Neural cell (in vitro differentiated cells): Measurements from ENCODE around the gene SMCO2. TPM values are rescaled to one million over a fixed set of nuclear protein-coding genes. Genes with fewer than 3 reads are reported as not detected.

Experiments used
- H2AFZ ChIP-seq: fragments of 200-600, 300-800 bp; sonication (generic), shearing (Covaris generic); 2 replicates; pipeline ENCODE4 v1.6.0; 2014; ENCODE audit warnings: low read depth, mild to moderate bottlenecking, antibody characterized with exemption, low read length, moderate library complexity
- H3F3A ChIP-seq: fragments of 200-600 bp; shearing (Covaris generic); 2 replicates; pipeline ENCODE4 v1.6.1; 2016; ENCODE audit warnings: mild to moderate bottlenecking, moderate library complexity, mixed read lengths, antibody characterized with exemption, low read length; ENCODE audit not compliant: insufficient read depth, poor library complexity, severe bottlenecking
- H3K27ac ChIP-seq: fragments of 200-600, 300-800 bp; sonication (generic), shearing (Covaris generic); 2 replicates; pipeline ENCODE4 v1.5.1; 2014; ENCODE audit warnings: mild to moderate bottlenecking, low read length, moderate library complexity
- H3K27me3 ChIP-seq: fragments of 300-800, 200-600 bp; sonication (generic), shearing (Covaris generic); 2 replicates; pipeline ENCODE4 v1.6.0; 2014; ENCODE audit warnings: mild to moderate bottlenecking, low read depth, low read length, moderate library complexity; ENCODE audit not compliant: insufficient read depth
- H3K36me3 ChIP-seq: fragments of 300-800, 200-600 bp; sonication (generic), shearing (Covaris generic); 2 replicates; pipeline ENCODE4 v1.5.1; 2014; ENCODE audit warnings: mild to moderate bottlenecking, antibody characterized with exemption, low read length, moderate library complexity; ENCODE audit not compliant: insufficient read depth
- H3K4me2 ChIP-seq: fragments of 300-800, 200-600 bp; sonication (generic), shearing (Covaris generic); 2 replicates; pipeline ENCODE4 v1.6.0; 2014; ENCODE audit warnings: mild to moderate bottlenecking, low read length
- H3K4me3 ChIP-seq: fragments of 300-800, 200-600 bp; sonication (generic), shearing (Covaris generic); 2 replicates; pipeline ENCODE4 v1.5.1; 2014; ENCODE audit warnings: mild to moderate bottlenecking, low read length, moderate library complexity
- H3K79me2 ChIP-seq: fragments of 200-600 bp; shearing (Covaris generic); replicated peaks from 2 replicates; pipeline ENCODE4 v1.6.0; 2014; ENCODE audit warnings: mild to moderate bottlenecking, low read length, moderate library complexity; ENCODE audit not compliant: insufficient read depth
- H3K9ac ChIP-seq: fragments of 300-800, 200-600 bp; sonication (generic), shearing (Covaris generic); 2 replicates; pipeline ENCODE4 v1.6.1; 2016; ENCODE audit warnings: mild to moderate bottlenecking, low read length, mixed read lengths
- H3K9me2 ChIP-seq: fragments of 200-600 bp; shearing (Covaris generic); 2 replicates; pipeline ENCODE4 v1.6.1; 2016; ENCODE audit warnings: mild to moderate bottlenecking, low read length, mixed read lengths; ENCODE audit not compliant: insufficient read depth
- H3K9me3 ChIP-seq: fragments of 200-600, 300-800 bp; sonication (generic), shearing (Covaris generic); 2 replicates; pipeline ENCODE4 v1.6.1; 2016; ENCODE audit warnings: mild to moderate bottlenecking, mixed run types, low read length, moderate library complexity, mixed read lengths
- H4K20me1 ChIP-seq: fragments of 200-600 bp; shearing (Covaris generic); 2 replicates; pipeline ENCODE4 v1.6.1; 2016; ENCODE audit warnings: mild to moderate bottlenecking, mixed run types; ENCODE audit not compliant: insufficient read depth
- CTCF ChIP-seq: fragments of 450-650 bp; IDR thresholded peaks from 2 replicates; pipeline ENCODE4 v1.5.1; 2014; ENCODE audit warnings: antibody characterized with exemption, mild to moderate bottlenecking, moderate library complexity; ENCODE audit not compliant: poor library complexity, severe bottlenecking
- EP300 ChIP-seq: fragments of 450-650 bp; conservative IDR thresholded peaks from 2 replicates; pipeline ENCODE4 v1.6.1; 2014; ENCODE audit warnings: antibody characterized with exemption, mild to moderate bottlenecking, moderate library complexity; ENCODE audit not compliant: poor library complexity, severe bottlenecking
- EZH2 ChIP-seq: fragments of 200-600, 300-800 bp; shearing (Covaris generic), sonication (generic); IDR thresholded peaks from 2 replicates; pipeline ENCODE4 v1.6.1; 2014; ENCODE audit warnings: antibody characterized with exemption, low read length, borderline replicate concordance, mild to moderate bottlenecking; ENCODE audit not compliant: insufficient read depth, poor library complexity, severe bottlenecking
- MXI1 ChIP-seq: fragments of 450-650 bp; conservative IDR thresholded peaks from 2 replicates; pipeline ENCODE4 v1.6.1; 2014; ENCODE audit warnings: antibody characterized with exemption, mild to moderate bottlenecking; ENCODE audit not compliant: poor library complexity, severe bottlenecking
- POLR2AphosphoS5 ChIP-seq: IDR thresholded peaks from 2 replicates; pipeline ENCODE4 v1.6.1; 2012
- RAD21 ChIP-seq: fragments of 450-650 bp; conservative IDR thresholded peaks from 2 replicates; pipeline ENCODE4 v1.6.1; 2014; ENCODE audit warnings: antibody characterized with exemption, mild to moderate bottlenecking, moderate library complexity
- REST ChIP-seq: IDR thresholded peaks from 2 replicates; pipeline ENCODE4 v1.6.1; 2012; ENCODE audit warnings: borderline replicate concordance
- SMC3 ChIP-seq: fragments of 450-650 bp; conservative IDR thresholded peaks from 2 replicates; pipeline ENCODE4 v1.6.1; 2014; ENCODE audit warnings: antibody characterized with exemption, mild to moderate bottlenecking, moderate library complexity; ENCODE audit not compliant: poor library complexity
- TAF1 ChIP-seq: IDR thresholded peaks from 2 replicates; pipeline ENCODE4 v1.6.1; 2012; ENCODE audit warnings: low read depth
- polyA minus RNA-seq: library from RNA; depleted of rRNA, polyadenylated mRNA; stranded (reverse); fragments of >200 nt; gene quantifications from 2 replicates; pipeline ENCODE4 v1.2.3, GENCODE V29; 2014
- polyA plus RNA-seq: library from polyadenylated mRNA; depleted of rRNA; stranded (reverse); fragments of >200 nt; gene quantifications from 2 replicates; pipeline ENCODE4 v1.2.3, GENCODE V29; 2014

The SMCO2 gene
- 2.4 TPM in 1 of 2 replicates, not detected in the other for polyA plus RNA-seq
- polyA minus RNA-seq, result 1.2 TPM in 1 of 2 replicates, not detected in the other

- H3F3A ChIP-seq, result no peaks in the 10 kb centered on the region
- H2AFZ ChIP-seq, result no peak within 1 kb of the TSS
- no peaks in the 10 kb centered on the region for H3K9me2 ChIP-seq
- TF ChIP-seq RAD21 (no peak), MXI1 (no peak), POLR2AphosphoS5 (no peak), SMC3 (no peak), CTCF (no peak), EP300 (no peak), REST (no peak), TAF1 (no peak), EZH2 (no peak)
- no peaks in the 10 kb centered on the region for H3K27me3 ChIP-seq
- H3K79me2 ChIP-seq, result no peaks in the 10 kb centered on the region
- no peaks in the 10 kb centered on the region for H3K36me3 ChIP-seq
- H4K20me1 ChIP-seq, result no peaks in the 10 kb centered on the region
- no peak within 1 kb of the TSS for H3K4me3 ChIP-seq
- no peak within 1 kb of the TSS for H3K9ac ChIP-seq
- H3K27ac ChIP-seq, result no peak within 1 kb of the TSS
- H3K4me2 ChIP-seq, result no peak within 1 kb of the TSS
- no peaks in the 10 kb centered on the region for H3K9me3 ChIP-seq
Observed at GRCh38 chr12:27446436-27446835, at the start of gene SMCO2. Gene SMCO2, plus strand, starts transcription at chr12:27446736. Its CDS starts 23,896 bp downstream, at chr12:27470632.

GRCh38 chr12:27398466-27398865 is 48.1 kb upstream of the SMCO2 start:
- Histone ChIP-seq H3K9me2 (no peaks in the 10 kb centered on the region), H3F3A (no peaks in the 10 kb centered on the region), H3K9me3 (no peaks in the 10 kb centered on the region), H3K36me3 (no peaks in the 10 kb centered on the region), H2AFZ (no peak overlapping the region), H3K27ac (no peak overlapping the region), H3K4me3 (no peak overlapping the region), H3K79me2 (no peaks in the 10 kb centered on the region), H3K4me2 (no peak overlapping the region), H4K20me1 (no peaks in the 10 kb centered on the region), H3K27me3 (no peaks in the 10 kb centered on the region), H3K9ac (no peak overlapping the region)
- TF ChIP-seq SMC3, result no peak
- no peak for TF ChIP-seq EZH2
- no peak for TF ChIP-seq TAF1
- TF ChIP-seq POLR2AphosphoS5, result no peak
- no peak for TF ChIP-seq REST
- TF ChIP-seq MXI1, result no peak
- no peak for TF ChIP-seq EP300
- no peak for TF ChIP-seq CTCF
- no peak for TF ChIP-seq RAD21
